GM18517 (cell line): ENCODE results near the gene ATP2A3.

Experiments used
- ATAC-seq: cut with Tn5 transposase; IDR thresholded peaks from one replicate; pipeline ENCODE4 v1.9.1; 2021; ENCODE audit warnings: mild to moderate bottlenecking, moderate library complexity; ENCODE audit not compliant: unreplicated experiment

The ATP2A3 gene

GRCh38 chr17:3929764-3930163 is 34.5 kb downstream of the ATP2A3 start:
- no peak for ATAC-seq

DNA sequence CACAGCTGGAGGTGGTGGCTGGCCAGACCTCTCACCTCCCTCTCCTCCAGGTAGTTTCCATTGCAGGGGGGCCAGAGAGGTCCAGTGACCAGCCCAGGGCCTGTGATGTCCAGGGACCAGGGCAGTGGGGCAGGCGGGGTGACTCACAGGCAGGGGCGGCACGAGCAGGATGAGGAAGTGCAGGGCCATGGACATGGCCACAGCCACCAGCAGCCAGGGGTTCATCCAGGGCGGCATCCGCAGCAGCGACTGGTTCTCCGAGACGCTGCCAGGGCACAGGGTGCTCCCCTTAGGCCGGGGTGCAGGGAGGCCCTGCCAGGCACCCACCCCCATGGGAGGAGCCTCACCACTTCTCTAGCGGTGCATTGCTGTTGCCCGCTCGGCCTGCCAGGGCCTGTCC is 35.1 kb downstream of the ATP2A3 start:
- ATAC-seq: no peak

- no peak for ATAC-seq
Observed at GRCh38 chr17:3928406-3928805, 35.8 kb downstream of the ATP2A3 start.

GRCh38 chr17:3927628-3928340 is 36.5 kb downstream of the ATP2A3 start:
- ATAC-seq: no peak

DNA sequence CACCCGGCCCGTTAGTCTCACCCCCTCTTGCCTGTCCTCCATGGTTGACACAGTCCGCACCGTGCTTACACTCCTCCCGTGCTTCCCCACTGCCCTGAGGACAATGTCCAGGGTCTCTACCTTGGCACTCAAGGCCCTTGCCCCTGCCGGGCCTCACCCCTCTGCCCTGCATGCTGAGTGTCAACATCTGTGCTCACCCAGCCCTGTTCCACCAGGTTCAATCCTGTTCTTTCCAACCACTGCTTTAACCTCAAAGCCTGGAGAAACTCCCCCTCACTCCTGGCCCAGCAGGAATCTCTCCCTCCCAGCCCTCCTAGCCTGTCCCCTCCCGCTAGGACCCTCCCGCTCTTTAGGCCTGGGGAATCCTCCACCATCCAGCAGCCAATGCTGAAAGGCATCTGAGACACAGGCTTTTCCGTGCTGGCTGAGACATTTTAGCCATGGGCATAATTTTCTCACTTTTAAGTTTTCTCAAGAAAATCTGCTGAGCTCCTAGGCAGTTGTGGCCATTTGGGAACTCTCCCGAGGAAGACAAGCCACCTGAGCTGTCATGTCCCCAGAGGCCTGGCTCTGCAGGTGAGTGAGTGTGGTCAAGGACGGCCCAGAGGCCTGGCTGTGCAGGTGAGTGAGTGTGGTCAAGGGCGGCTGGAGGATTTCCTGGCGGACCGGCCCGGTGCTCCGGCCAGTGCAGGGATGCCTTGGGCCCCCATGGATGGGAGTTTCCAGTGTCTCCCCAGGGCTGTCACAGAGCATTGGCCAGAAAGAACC is 37.2 kb downstream of the ATP2A3 start:
- ATAC-seq: no peak

- ATAC-seq: no peak
Observed at GRCh38 chr17:3925684-3926485, 38.4 kb downstream of the ATP2A3 start.

GRCh38 chr17:3924512-3925350 is 39.5 kb downstream of the ATP2A3 start:
- no peak for ATAC-seq

DNA sequence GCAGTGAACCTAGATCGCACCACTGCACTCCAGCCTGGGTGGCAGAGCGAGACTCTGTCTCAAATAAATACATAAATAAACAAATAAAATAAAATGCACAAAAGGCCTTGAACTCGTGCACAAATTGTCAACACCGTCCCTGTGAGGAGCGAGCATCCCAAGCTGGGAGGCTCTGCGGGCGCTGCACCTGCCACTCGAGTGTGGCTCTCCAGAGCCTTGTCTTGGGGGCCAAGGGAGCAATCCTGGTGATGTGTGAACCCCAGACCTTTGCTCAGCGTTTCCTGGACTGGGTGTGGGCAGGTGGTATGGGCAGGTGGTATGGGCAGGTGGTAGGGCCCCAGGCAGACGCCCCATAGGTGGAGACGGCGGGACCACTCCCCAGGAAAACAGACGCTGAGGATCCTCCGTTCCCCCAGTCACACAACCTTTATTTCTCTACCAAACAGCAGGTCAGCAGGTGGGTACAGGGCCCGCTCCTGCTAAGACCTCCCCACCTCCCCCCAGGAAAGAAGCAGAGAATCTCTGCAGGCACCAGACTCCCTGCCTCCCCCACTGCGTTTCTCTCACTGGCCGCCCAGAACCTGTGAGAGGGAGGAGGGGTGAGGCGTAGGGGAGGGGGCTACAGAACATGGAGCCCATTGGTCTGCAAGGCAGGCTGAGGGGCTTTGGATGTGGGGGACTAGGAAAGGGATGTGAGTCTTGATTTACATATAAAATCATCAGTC is 40.6 kb downstream of the ATP2A3 start:
- ATAC-seq: no peak

GRCh38 chr17:3922765-3923164 is 41.5 kb downstream of the ATP2A3 start:
- ATAC-seq: no peak

GRCh38 chr17:3921502-3922319 is 42.5 kb downstream of the ATP2A3 start:
- no peak for ATAC-seq

GRCh38 chr17:3921006-3921405 is 43.2 kb downstream of the ATP2A3 start:
- no peak for ATAC-seq

GRCh38 chr17:3919123-3919624 is 45.1 kb downstream of the ATP2A3 start:
- no peak for ATAC-seq

DNA sequence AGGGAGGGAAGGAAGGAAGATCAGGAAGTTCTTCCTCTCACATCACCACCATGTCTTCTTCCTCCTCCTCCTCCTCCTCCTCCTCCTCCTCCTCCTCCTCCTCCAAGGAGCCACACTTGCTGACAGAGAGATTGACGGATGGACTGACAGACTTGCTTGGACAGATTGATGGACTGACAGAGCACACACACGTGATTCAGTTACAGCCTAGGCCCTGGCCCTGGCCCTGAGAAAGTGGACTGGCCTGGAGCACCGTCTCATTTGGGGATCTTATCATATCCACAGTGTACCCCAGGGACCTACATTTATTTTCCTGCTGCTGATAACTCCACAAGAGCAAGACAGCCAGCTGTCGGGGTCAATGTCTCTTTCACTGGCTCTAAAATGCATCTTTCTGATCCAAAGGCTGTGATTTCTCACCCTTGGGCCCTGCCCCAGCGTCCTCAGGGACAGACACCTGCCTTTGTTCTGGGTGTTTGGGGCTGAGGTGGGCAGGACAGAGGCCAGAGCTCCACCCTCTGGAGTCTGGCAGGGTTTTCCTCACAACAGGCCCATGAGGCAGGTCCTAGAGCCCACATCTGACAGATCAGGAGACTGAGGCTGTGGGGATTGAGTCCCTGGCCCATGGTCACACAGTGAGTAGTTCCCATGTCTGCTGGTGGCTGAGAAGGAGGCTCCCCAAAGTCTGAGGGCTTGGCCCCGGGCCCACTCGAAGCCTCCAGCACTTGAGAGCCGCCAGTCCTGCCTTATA is 45.7 kb downstream of the ATP2A3 start:
- no peak for ATAC-seq

DNA sequence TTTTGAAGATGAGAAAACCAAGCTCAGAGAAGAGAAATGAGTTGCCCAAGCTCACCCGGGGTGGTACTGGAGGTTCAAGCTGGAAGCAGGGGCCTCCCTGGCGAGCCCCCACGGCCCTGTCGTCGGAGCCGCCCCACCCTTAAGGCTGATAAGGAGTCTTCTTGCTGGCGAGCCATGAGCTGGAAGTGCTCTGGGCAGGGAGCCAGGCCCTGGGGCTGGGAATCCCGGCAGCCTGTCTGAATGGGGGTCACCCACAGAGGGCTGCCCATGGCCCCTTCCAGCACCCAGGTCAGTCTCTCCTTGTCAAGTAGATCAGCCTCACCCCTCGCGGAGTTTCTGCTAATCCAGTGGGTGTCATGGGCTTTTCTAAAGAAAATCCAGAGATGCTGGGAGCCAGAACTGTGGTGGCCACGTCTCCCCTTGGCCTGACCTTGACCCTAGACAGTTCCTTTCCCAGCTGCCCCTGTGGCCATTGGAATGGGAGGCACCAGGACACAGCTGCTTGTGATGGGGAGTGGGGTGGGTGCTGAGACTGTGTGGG is 46.8 kb downstream of the ATP2A3 start:
- no peak for ATAC-seq

GRCh38 chr17:3916825-3917224 is 47.4 kb downstream of the ATP2A3 start:
- no peak for ATAC-seq

DNA sequence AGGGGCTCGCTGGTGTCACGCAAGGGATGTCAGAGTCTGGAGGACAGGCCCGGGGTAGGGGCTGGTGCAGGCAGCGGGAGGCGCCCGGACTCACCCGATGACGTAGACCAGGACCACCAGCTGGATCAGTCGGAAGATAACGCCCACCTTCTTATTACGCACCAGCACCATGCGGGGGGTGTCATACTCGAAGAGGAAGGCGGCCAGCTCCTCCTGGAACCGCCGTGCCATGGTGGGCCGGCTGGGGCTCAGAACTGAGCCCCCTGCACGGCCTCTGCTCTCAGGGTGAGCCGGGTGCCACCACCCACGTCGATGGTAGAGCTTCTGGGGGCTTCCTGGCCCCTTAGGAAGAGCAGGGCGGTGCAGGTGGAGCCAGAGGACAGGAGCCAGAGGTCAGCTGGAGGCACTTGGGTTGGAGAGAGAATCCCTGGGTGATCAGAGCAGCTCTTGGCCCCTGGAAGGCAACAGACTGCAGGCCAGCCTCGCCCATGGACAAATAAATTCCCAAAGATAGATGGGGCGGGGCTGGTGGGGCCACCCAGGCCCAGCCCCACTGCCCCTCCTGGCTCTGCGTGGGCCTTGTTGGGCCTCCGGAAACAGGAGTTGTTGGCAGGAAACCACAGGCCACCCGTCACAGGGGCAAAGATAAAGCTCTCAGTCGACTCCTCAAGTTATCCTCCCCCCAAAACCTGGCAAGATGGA is 48.1 kb downstream of the ATP2A3 start, which contains the start of gene P2RX1:
Gene P2RX1, minus strand, starts transcription at position 471 of the 702 bp plus-strand sequence. Its CDS starts 240 bp downstream, at position 231.
- no peak for ATAC-seq

DNA sequence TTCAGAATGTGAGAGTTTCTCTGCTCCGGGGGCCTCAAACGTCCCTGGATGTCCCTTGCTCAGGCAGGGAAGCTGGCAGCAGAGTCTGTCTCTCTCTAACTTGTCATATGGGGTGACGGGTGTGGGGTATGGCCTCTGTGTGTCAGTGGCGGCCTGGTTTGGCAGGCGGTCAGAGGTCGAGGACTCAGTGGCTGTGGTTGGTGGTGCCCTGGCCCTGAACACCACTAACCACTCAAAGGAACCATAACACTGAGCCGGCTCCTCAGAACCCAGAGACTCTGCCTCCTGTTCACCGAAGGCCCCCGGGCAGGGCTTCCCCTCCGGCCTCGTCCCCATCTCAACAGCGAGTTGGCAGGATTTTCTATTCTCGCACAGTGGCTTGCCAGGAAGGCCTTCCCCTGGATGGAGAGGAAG is 48.6 kb downstream of the ATP2A3 start:
- ATAC-seq: no peak
